ENCODE data around the gene PRRX2. TPM values are rescaled to one million over a fixed set of nuclear protein-coding genes. Genes with fewer than 3 reads are reported as not detected.

Gene PRRX2
- total and polyA plus RNA-seq, 2 experiments from 2014 or later = 5.8 to 8.3 TPM

DNA sequence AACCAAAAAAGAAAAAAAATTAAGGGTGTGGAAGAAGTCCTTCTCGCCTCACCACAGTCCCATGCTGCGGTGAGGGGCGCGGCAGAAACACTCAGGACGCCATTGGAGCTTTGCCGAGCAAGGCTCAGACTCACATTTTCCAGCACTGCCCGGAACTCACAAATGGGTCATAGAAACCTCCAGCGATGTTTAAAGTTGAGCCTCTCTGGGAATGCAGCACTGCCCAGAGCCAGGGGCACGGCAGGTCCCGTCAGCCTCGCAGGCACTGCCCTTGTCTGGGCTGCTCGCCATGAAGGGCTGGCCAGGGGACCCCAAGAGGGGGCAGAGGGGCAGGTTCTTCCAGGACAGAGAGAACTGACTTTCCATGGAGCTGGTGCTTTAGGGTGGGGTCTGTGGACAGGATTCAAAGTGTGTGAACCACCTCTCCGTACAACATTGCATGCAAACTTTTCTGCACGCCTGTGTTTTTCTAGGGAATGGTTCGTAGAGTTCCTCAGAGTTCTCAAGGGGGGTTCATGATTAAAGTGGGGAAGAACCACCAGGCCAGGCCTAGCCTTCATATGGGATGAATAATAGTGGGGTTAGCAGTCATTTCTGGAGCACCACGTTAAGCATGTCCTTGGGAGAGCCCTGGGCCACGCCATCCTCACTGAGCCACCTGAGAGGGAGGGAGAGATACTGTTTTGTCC is 38.4 kb downstream of the PRRX2 start:
- Histone ChIP-seq H3K27me3 (ENCODE audit: insufficient read depth) (no peaks in the 10 kb centered on the region), H3K36me3 (ENCODE audit: insufficient read depth) (no peaks in the 10 kb centered on the region), H3K4me1 (ENCODE audit: insufficient read depth) (peaks cover 4% of the 10 kb centered on the region; the same call in 1 of the 2 replicates), H3K79me2 (replicated peaks; ENCODE audit: insufficient read depth) (no peaks in the 10 kb centered on the region), H2AFZ (no peak overlapping the region), H3K9me2 (ENCODE audit: insufficient read depth) (no peaks in the 10 kb centered on the region), H4K20me1 (replicated peaks; ENCODE audit: insufficient read depth) (no peaks in the 10 kb centered on the region), H3F3A (replicated peaks; ENCODE audit: low read depth) (no peaks in the 10 kb centered on the region), H3K27ac (ENCODE audit: low read depth) (no peak overlapping the region), H3K4me3 (no peak overlapping the region), H3K4me2 (no peak overlapping the region)
- TF ChIP-seq STAT1 (IDR thresholded peaks at IDR 0.05; ENCODE audit: unreplicated experiment) = no peak
- TF ChIP-seq ZNF114 (CRISPR knock-in tag; IDR thresholded peaks at IDR 0.05) = no peak
- no peak for TF ChIP-seq EZH2 (IDR thresholded peaks at IDR 0.05; ENCODE audit: low read depth, unreplicated experiment)
- TF ChIP-seq, protein P1, sequence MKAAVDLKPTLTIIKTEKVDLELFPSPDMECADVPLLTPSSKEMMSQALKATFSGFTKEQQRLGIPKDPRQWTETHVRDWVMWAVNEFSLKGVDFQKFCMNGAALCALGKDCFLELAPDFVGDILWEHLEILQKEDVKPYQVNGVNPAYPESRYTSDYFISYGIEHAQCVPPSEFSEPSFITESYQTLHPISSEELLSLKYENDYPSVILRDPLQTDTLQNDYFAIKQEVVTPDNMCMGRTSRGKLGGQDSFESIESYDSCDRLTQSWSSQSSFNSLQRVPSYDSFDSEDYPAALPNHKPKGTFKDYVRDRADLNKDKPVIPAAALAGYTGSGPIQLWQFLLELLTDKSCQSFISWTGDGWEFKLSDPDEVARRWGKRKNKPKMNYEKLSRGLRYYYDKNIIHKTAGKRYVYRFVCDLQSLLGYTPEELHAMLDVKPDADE (IDR thresholded peaks at IDR 0.05) = no peak
- TF ChIP-seq, protein P2, sequence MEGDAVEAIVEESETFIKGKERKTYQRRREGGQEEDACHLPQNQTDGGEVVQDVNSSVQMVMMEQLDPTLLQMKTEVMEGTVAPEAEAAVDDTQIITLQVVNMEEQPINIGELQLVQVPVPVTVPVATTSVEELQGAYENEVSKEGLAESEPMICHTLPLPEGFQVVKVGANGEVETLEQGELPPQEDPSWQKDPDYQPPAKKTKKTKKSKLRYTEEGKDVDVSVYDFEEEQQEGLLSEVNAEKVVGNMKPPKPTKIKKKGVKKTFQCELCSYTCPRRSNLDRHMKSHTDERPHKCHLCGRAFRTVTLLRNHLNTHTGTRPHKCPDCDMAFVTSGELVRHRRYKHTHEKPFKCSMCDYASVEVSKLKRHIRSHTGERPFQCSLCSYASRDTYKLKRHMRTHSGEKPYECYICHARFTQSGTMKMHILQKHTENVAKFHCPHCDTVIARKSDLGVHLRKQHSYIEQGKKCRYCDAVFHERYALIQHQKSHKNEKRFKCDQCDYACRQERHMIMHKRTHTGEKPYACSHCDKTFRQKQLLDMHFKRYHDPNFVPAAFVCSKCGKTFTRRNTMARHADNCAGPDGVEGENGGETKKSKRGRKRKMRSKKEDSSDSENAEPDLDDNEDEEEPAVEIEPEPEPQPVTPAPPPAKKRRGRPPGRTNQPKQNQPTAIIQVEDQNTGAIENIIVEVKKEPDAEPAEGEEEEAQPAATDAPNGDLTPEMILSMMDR (conservative IDR thresholded peaks at IDR 0.05; ENCODE audit: low read depth in 2 of 2) = no peak
- TF ChIP-seq CREB1 (CRISPR knock-in tag; IDR thresholded peaks at IDR 0.05; ENCODE audit: low read depth) = no peak
- no peak for TF ChIP-seq POLR2AphosphoS5 (IDR thresholded peaks at IDR 0.05; ENCODE audit: low read depth)
- TF ChIP-seq, protein P3, sequence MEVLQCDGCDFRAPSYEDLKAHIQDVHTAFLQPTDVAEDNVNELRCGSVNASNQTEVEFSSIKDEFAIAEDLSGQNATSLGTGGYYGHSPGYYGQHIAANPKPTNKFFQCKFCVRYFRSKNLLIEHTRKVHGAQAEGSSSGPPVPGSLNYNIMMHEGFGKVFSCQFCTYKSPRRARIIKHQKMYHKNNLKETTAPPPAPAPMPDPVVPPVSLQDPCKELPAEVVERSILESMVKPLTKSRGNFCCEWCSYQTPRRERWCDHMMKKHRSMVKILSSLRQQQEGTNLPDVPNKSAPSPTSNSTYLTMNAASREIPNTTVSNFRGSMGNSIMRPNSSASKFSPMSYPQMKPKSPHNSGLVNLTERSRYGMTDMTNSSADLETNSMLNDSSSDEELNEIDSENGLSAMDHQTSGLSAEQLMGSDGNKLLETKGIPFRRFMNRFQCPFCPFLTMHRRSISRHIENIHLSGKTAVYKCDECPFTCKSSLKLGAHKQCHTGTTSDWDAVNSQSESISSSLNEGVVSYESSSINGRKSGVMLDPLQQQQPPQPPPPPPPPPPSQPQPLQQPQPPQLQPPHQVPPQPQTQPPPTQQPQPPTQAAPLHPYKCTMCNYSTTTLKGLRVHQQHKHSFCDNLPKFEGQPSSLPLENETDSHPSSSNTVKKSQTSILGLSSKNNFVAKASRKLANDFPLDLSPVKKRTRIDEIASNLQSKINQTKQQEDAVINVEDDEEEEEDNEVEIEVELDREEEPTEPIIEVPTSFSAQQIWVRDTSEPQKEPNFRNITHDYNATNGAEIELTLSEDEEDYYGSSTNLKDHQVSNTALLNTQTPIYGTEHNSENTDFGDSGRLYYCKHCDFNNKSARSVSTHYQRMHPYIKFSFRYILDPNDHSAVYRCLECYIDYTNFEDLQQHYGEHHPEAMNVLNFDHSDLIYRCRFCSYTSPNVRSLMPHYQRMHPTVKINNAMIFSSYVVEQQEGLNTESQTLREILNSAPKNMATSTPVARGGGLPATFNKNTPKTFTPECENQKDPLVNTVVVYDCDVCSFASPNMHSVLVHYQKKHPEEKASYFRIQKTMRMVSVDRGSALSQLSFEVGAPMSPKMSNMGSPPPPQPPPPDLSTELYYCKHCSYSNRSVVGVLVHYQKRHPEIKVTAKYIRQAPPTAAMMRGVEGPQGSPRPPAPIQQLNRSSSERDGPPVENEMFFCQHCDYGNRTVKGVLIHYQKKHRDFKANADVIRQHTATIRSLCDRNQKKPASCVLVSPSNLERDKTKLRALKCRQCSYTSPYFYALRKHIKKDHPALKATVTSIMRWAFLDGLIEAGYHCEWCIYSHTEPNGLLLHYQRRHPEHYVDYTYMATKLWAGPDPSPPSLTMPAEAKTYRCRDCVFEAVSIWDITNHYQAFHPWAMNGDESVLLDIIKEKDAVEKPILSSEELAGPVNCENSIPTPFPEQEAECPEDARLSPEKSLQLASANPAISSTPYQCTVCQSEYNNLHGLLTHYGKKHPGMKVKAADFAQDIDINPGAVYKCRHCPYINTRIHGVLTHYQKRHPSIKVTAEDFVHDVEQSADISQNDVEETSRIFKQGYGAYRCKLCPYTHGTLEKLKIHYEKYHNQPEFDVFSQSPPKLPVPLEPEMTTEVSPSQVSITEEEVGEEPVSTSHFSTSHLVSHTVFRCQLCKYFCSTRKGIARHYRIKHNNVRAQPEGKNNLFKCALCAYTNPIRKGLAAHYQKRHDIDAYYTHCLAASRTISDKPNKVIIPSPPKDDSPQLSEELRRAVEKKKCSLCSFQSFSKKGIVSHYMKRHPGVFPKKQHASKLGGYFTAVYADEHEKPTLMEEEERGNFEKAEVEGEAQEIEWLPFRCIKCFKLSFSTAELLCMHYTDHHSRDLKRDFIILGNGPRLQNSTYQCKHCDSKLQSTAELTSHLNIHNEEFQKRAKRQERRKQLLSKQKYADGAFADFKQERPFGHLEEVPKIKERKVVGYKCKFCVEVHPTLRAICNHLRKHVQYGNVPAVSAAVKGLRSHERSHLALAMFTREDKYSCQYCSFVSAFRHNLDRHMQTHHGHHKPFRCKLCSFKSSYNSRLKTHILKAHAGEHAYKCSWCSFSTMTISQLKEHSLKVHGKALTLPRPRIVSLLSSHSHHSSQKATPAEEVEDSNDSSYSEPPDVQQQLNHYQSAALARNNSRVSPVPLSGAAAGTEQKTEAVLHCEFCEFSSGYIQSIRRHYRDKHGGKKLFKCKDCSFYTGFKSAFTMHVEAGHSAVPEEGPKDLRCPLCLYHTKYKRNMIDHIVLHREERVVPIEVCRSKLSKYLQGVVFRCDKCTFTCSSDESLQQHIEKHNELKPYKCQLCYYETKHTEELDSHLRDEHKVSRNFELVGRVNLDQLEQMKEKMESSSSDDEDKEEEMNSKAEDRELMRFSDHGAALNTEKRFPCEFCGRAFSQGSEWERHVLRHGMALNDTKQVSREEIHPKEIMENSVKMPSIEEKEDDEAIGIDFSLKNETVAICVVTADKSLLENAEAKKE (CRISPR knock-in tag; IDR thresholded peaks at IDR 0.05) = no peak
- TF ChIP-seq NANOG (IDR thresholded peaks at IDR 0.05; ENCODE audit: borderline replicate concordance) = no peak
- TF ChIP-seq JUNB (IDR thresholded peaks at IDR 0.05; ENCODE audit: unreplicated experiment) = no peak
- TF ChIP-seq, protein P4, sequence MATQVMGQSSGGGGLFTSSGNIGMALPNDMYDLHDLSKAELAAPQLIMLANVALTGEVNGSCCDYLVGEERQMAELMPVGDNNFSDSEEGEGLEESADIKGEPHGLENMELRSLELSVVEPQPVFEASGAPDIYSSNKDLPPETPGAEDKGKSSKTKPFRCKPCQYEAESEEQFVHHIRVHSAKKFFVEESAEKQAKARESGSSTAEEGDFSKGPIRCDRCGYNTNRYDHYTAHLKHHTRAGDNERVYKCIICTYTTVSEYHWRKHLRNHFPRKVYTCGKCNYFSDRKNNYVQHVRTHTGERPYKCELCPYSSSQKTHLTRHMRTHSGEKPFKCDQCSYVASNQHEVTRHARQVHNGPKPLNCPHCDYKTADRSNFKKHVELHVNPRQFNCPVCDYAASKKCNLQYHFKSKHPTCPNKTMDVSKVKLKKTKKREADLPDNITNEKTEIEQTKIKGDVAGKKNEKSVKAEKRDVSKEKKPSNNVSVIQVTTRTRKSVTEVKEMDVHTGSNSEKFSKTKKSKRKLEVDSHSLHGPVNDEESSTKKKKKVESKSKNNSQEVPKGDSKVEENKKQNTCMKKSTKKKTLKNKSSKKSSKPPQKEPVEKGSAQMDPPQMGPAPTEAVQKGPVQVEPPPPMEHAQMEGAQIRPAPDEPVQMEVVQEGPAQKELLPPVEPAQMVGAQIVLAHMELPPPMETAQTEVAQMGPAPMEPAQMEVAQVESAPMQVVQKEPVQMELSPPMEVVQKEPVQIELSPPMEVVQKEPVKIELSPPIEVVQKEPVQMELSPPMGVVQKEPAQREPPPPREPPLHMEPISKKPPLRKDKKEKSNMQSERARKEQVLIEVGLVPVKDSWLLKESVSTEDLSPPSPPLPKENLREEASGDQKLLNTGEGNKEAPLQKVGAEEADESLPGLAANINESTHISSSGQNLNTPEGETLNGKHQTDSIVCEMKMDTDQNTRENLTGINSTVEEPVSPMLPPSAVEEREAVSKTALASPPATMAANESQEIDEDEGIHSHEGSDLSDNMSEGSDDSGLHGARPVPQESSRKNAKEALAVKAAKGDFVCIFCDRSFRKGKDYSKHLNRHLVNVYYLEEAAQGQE (IDR thresholded peaks at IDR 0.05; ENCODE audit: unreplicated experiment) = no peak
- no peak for TF ChIP-seq EZH2phosphoT487 (IDR thresholded peaks at IDR 0.05; ENCODE audit: unreplicated experiment)
- TF ChIP-seq ZNF331 (CRISPR knock-in tag; IDR thresholded peaks at IDR 0.05; ENCODE audit: low read depth) = no peak
- ATAC-seq = 0 out of 3 replicates have a peak, but pooled peaks have one; percentile 23
- H3K27me3 Mint-ChIP-seq (ENCODE audit: insufficient read depth, low read depth, poor library complexity) = peaks cover 2% of the 10 kb centered on the region
- H3K36me3 Mint-ChIP-seq (ENCODE audit: low read depth) = no peaks in the 10 kb centered on the region
- peaks cover 4% of the 10 kb centered on the region; the same call in 2 of the 3 replicates for H3K4me1 Mint-ChIP-seq
- H3K9me3 Mint-ChIP-seq = no peaks in the 10 kb centered on the region
- DNase-seq (ENCODE audit: low spot score) = no peak
- no peak overlapping the region for H3K4me3 Mint-ChIP-seq
- H3K27ac Mint-ChIP-seq = no peak overlapping the region

Data from GM23338 (cell line).